GM23338 (cell line): ENCODE results near the gene SPATA13. TPM values are rescaled to one million over a fixed set of nuclear protein-coding genes. Genes with fewer than 3 reads are reported as not detected.

Experiments
- ATAC-seq: fragments of 200-7000 bp; cut with Tn5 transposase; 3 replicates; pipeline ENCODE4 v1.9.1; 2020
- DNase-seq: peaks from one replicate; pipeline ENCODE4 v3.0.0-alpha.2; 2015; ENCODE audit warnings: low spot score
- H2AFZ ChIP-seq: fragments of 200-600 bp; sonication (generic); 2 replicates; pipeline ENCODE4 v1.8.0; 2016; ENCODE audit warnings: antibody characterized with exemption, mild to moderate bottlenecking, moderate library complexity
- H3F3A ChIP-seq: fragments of 200-600 bp; sonication (generic); replicated peaks from 2 replicates; pipeline ENCODE4 v1.8.0; 2017; ENCODE audit warnings: antibody characterized with exemption, mixed run types, low read depth
- H3K27ac ChIP-seq: fragments of 200-600 bp; sonication (generic); 2 replicates; pipeline ENCODE4 v1.6.1; 2016; ENCODE audit warnings: low read depth
- H3K27me3 ChIP-seq: fragments of 200-600 bp; sonication (generic); 2 replicates; pipeline ENCODE4 v1.8.0; 2016; ENCODE audit warnings: mild to moderate bottlenecking, mixed run types, moderate library complexity; ENCODE audit not compliant: insufficient read depth
- H3K36me3 ChIP-seq: fragments of 200-600 bp; sonication (generic); 2 replicates; pipeline ENCODE4 v1.8.0; 2016; ENCODE audit warnings: mild to moderate bottlenecking; ENCODE audit not compliant: insufficient read depth
- H3K4me1 ChIP-seq: fragments of 200-600 bp; sonication (generic); 2 replicates; pipeline ENCODE4 v1.8.0; 2016; ENCODE audit warnings: mild to moderate bottlenecking, moderate library complexity; ENCODE audit not compliant: insufficient read depth
- H3K4me2 ChIP-seq: fragments of 200-600 bp; sonication (generic); 2 replicates; pipeline ENCODE4 v1.7.1; 2017; ENCODE audit warnings: mixed run types
- H3K4me3 ChIP-seq: fragments of 200-600 bp; sonication (generic); 2 replicates; pipeline ENCODE4 v1.6.1; 2016; ENCODE audit warnings: mixed run types
- H3K79me2 ChIP-seq: fragments of 200-600 bp; sonication (generic); replicated peaks from 2 replicates; pipeline ENCODE4 v1.8.0; 2017; ENCODE audit warnings: mild to moderate bottlenecking; ENCODE audit not compliant: insufficient read depth
- H3K9me2 ChIP-seq: fragments of 200-600 bp; sonication (generic); 2 replicates; pipeline ENCODE4 v1.8.0; 2017; ENCODE audit not compliant: insufficient read depth
- H4K20me1 ChIP-seq: fragments of 200-600 bp; sonication (generic); replicated peaks from 2 replicates; pipeline ENCODE4 v1.8.0; 2017; ENCODE audit warnings: mild to moderate bottlenecking; ENCODE audit not compliant: insufficient read depth
- H3K27ac Mint-ChIP-seq: 2 replicates; pipeline ENCODE4 v1.8.0; 2020; ENCODE audit warnings: inconsistent platforms, mild to moderate bottlenecking, moderate library complexity, mixed read lengths
- H3K27me3 Mint-ChIP-seq: 3 replicates; pipeline ENCODE4 v1.8.0; 2022; ENCODE audit warnings: low read depth, mild to moderate bottlenecking, moderate library complexity, mixed read lengths, inconsistent platforms; ENCODE audit not compliant: insufficient read depth, poor library complexity
- H3K36me3 Mint-ChIP-seq: 3 replicates; pipeline ENCODE4 v1.8.0; 2021; ENCODE audit warnings: low read depth, mild to moderate bottlenecking, inconsistent platforms, moderate library complexity, mixed read lengths
- H3K4me1 Mint-ChIP-seq: 3 replicates; pipeline ENCODE4 v1.8.0; 2020; ENCODE audit warnings: mild to moderate bottlenecking, inconsistent platforms, mixed read lengths
- H3K4me3 Mint-ChIP-seq: 3 replicates; pipeline ENCODE4 v1.8.0; 2021; ENCODE audit warnings: moderate library complexity, mild to moderate bottlenecking, inconsistent platforms, mixed read lengths
- H3K9me3 Mint-ChIP-seq: 3 replicates; pipeline ENCODE4 v1.8.0; 2020; ENCODE audit warnings: moderate library complexity, mild to moderate bottlenecking, inconsistent platforms, mixed read lengths
- CREB1 ChIP-seq: fragments of 250-450 bp; sonication (Bioruptor Pico); IDR thresholded peaks from 2 replicates; pipeline ENCODE4 v1.5.0; 2020; ENCODE audit warnings: low read depth, mild to moderate bottlenecking, moderate library complexity
- ETS1 ChIP-seq: IDR thresholded peaks from 2 replicates; pipeline ENCODE4 v1.6.1; 2016; ENCODE audit warnings: antibody characterized with exemption
- EZH2 ChIP-seq: fragments of 200-600 bp; sonication (generic); IDR thresholded peaks from one replicate; pipeline ENCODE4 v1.8.0; 2017; ENCODE audit warnings: antibody characterized with exemption, mild to moderate bottlenecking, low read depth; ENCODE audit not compliant: unreplicated experiment
- EZH2phosphoT487 ChIP-seq: fragments of 200-600 bp; sonication (generic); IDR thresholded peaks from one replicate; pipeline ENCODE4 v1.8.1; 2018; ENCODE audit warnings: antibody characterized with exemption; ENCODE audit not compliant: unreplicated experiment
- JUNB ChIP-seq: IDR thresholded peaks from one replicate; pipeline ENCODE4 v1.6.1; 2016; ENCODE audit warnings: antibody characterized with exemption; ENCODE audit not compliant: unreplicated experiment
- NANOG ChIP-seq: IDR thresholded peaks from 2 replicates; pipeline ENCODE4 v1.6.1; 2016; ENCODE audit warnings: antibody characterized with exemption, borderline replicate concordance
- POLR2AphosphoS5 ChIP-seq: IDR thresholded peaks from 2 replicates; pipeline ENCODE4 v1.6.1; 2016; ENCODE audit warnings: antibody characterized with exemption, low read depth
- REST ChIP-seq: IDR thresholded peaks from one replicate; pipeline ENCODE4 v1.6.1; 2018; ENCODE audit warnings: antibody characterized with exemption; ENCODE audit not compliant: unreplicated experiment
- STAT1 ChIP-seq: IDR thresholded peaks from one replicate; pipeline ENCODE4 v1.6.1; 2016; ENCODE audit warnings: antibody characterized with exemption; ENCODE audit not compliant: unreplicated experiment
- ZNF114 ChIP-seq: fragments of 250-450 bp; sonication (Bioruptor Pico); IDR thresholded peaks from 2 replicates; pipeline ENCODE4 v1.5.0; 2020; ENCODE audit warnings: mild to moderate bottlenecking, moderate library complexity
- ZNF331 ChIP-seq: fragments of 250-450 bp; sonication (Bioruptor Pico); IDR thresholded peaks from 2 replicates; pipeline ENCODE4 v1.5.0; 2020; ENCODE audit warnings: low read depth, mild to moderate bottlenecking, moderate library complexity
- polyA plus RNA-seq: library from polyadenylated mRNA; unstranded; fragments of >200 nt; fragmentation: Nextera tagmentation; extraction: Ambion mirVana; gene quantifications from 2 replicates; pipeline ENCODE4 v1.2.1, GENCODE V29; 2016
- total RNA-seq: library from RNA; depleted of rRNA; stranded (reverse); fragments of >200 nt; shearing (Covaris generic); gene quantifications from 2 replicates; pipeline ENCODE4 v1.2.3, GENCODE V29; 2014
- TF ChIP-seq, protein P1 (sequence below), 2 experiments: fragments of 200-600 bp in 1 of 2; sonication (generic) in 1 of 2; conservative IDR thresholded peaks; 2 replicates each; pipeline versions ENCODE4 v1.5.1 to v1.6.1; 2016 to 2017; ENCODE audit warnings: antibody characterized with exemption in 2 of 2, low read depth in 2 of 2, mild to moderate bottlenecking in 2 of 2, moderate library complexity in 1 of 2
- TF ChIP-seq, protein P2 (sequence below): fragments of 250-450 bp; sonication (Bioruptor Pico); IDR thresholded peaks from 2 replicates; pipeline ENCODE4 v1.5.0; 2020; ENCODE audit warnings: mild to moderate bottlenecking, moderate library complexity

Gene SPATA13
- total and polyA plus RNA-seq, 2 experiments from 2014 or later, result 11.9 to 45.7 TPM

DNA sequence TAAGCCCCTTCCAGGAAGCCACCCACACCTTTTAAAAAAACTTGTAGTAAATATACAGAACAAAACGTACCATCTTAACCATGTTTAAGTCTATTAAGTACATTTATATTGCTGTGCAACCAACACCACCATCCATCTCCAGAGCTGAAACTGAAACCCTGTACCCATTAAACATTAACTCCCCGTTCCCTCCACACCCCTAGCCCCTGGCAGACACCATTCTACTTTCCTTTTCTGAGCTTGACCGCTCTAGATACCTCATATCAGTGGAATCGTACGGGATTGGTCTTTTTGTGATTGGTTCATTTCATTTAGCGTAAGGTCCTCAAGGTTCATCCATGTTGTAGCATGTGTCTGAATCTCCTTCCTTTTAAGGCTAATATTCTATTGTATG lies 13.0 kb upstream of the SPATA13 start:
- Histone ChIP-seq H3K9me2 (no peaks in the 10 kb centered on the region), H3K27me3 (no peaks in the 10 kb centered on the region), H2AFZ (no peak overlapping the region), H3F3A (no peaks in the 10 kb centered on the region), H3K4me1 (peaks cover 18% of the 10 kb centered on the region), H3K79me2 (no peaks in the 10 kb centered on the region), H3K4me3 (no peak overlapping the region), H3K27ac (no peak overlapping the region), H4K20me1 (no peaks in the 10 kb centered on the region), H3K4me2 (no peak overlapping the region), H3K36me3 (no peaks in the 10 kb centered on the region)
- no peaks in the 10 kb centered on the region for H3K9me3 Mint-ChIP-seq
- H3K4me1 Mint-ChIP-seq, result peaks cover 38% of the 10 kb centered on the region
- peaks cover 7% of the 10 kb centered on the region for H3K27me3 Mint-ChIP-seq
- DNase-seq (no peak), ATAC-seq (no peak)
- H3K4me3 Mint-ChIP-seq, result no peak overlapping the region
- no peak overlapping the region for H3K27ac Mint-ChIP-seq
- no peaks in the 10 kb centered on the region for H3K36me3 Mint-ChIP-seq
- TF ChIP-seq JUNB (no peak), POLR2AphosphoS5 (no peak), STAT1 (no peak), EZH2 (no peak), NANOG (no peak), ETS1 (no peak), EZH2phosphoT487 (no peak), CREB1 (CRISPR knock-in tag) (no peak), ZNF114 (CRISPR knock-in tag) (no peak), ZNF331 (CRISPR knock-in tag) (no peak), REST (no peak)
- TF ChIP-seq, protein P1, sequence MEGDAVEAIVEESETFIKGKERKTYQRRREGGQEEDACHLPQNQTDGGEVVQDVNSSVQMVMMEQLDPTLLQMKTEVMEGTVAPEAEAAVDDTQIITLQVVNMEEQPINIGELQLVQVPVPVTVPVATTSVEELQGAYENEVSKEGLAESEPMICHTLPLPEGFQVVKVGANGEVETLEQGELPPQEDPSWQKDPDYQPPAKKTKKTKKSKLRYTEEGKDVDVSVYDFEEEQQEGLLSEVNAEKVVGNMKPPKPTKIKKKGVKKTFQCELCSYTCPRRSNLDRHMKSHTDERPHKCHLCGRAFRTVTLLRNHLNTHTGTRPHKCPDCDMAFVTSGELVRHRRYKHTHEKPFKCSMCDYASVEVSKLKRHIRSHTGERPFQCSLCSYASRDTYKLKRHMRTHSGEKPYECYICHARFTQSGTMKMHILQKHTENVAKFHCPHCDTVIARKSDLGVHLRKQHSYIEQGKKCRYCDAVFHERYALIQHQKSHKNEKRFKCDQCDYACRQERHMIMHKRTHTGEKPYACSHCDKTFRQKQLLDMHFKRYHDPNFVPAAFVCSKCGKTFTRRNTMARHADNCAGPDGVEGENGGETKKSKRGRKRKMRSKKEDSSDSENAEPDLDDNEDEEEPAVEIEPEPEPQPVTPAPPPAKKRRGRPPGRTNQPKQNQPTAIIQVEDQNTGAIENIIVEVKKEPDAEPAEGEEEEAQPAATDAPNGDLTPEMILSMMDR (conservative IDR thresholded peaks at IDR 0.05; ENCODE audit: low read depth in 2 of 2), result no peak
- TF ChIP-seq, protein P2, sequence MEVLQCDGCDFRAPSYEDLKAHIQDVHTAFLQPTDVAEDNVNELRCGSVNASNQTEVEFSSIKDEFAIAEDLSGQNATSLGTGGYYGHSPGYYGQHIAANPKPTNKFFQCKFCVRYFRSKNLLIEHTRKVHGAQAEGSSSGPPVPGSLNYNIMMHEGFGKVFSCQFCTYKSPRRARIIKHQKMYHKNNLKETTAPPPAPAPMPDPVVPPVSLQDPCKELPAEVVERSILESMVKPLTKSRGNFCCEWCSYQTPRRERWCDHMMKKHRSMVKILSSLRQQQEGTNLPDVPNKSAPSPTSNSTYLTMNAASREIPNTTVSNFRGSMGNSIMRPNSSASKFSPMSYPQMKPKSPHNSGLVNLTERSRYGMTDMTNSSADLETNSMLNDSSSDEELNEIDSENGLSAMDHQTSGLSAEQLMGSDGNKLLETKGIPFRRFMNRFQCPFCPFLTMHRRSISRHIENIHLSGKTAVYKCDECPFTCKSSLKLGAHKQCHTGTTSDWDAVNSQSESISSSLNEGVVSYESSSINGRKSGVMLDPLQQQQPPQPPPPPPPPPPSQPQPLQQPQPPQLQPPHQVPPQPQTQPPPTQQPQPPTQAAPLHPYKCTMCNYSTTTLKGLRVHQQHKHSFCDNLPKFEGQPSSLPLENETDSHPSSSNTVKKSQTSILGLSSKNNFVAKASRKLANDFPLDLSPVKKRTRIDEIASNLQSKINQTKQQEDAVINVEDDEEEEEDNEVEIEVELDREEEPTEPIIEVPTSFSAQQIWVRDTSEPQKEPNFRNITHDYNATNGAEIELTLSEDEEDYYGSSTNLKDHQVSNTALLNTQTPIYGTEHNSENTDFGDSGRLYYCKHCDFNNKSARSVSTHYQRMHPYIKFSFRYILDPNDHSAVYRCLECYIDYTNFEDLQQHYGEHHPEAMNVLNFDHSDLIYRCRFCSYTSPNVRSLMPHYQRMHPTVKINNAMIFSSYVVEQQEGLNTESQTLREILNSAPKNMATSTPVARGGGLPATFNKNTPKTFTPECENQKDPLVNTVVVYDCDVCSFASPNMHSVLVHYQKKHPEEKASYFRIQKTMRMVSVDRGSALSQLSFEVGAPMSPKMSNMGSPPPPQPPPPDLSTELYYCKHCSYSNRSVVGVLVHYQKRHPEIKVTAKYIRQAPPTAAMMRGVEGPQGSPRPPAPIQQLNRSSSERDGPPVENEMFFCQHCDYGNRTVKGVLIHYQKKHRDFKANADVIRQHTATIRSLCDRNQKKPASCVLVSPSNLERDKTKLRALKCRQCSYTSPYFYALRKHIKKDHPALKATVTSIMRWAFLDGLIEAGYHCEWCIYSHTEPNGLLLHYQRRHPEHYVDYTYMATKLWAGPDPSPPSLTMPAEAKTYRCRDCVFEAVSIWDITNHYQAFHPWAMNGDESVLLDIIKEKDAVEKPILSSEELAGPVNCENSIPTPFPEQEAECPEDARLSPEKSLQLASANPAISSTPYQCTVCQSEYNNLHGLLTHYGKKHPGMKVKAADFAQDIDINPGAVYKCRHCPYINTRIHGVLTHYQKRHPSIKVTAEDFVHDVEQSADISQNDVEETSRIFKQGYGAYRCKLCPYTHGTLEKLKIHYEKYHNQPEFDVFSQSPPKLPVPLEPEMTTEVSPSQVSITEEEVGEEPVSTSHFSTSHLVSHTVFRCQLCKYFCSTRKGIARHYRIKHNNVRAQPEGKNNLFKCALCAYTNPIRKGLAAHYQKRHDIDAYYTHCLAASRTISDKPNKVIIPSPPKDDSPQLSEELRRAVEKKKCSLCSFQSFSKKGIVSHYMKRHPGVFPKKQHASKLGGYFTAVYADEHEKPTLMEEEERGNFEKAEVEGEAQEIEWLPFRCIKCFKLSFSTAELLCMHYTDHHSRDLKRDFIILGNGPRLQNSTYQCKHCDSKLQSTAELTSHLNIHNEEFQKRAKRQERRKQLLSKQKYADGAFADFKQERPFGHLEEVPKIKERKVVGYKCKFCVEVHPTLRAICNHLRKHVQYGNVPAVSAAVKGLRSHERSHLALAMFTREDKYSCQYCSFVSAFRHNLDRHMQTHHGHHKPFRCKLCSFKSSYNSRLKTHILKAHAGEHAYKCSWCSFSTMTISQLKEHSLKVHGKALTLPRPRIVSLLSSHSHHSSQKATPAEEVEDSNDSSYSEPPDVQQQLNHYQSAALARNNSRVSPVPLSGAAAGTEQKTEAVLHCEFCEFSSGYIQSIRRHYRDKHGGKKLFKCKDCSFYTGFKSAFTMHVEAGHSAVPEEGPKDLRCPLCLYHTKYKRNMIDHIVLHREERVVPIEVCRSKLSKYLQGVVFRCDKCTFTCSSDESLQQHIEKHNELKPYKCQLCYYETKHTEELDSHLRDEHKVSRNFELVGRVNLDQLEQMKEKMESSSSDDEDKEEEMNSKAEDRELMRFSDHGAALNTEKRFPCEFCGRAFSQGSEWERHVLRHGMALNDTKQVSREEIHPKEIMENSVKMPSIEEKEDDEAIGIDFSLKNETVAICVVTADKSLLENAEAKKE (CRISPR knock-in tag), result no peak
